Naive thymus-derived CD8-positive, alpha-beta T cell (primary cell): ENCODE data around the gene PRSS12. TPM values are rescaled to one million over a fixed set of nuclear protein-coding genes. Genes with fewer than 3 reads are reported as not detected.
"Not testable (repeated sequence)": the region's sequence is repeated elsewhere in the genome, so short reads cannot be mapped to it uniquely, and the experiment has no call there.

Experiments
- ATAC-seq, 2 donors: fragments of 150-1000 bp; cut with Tn5 transposase in 1 of 2; sonication (Bioruptor Pico), chemical (Tn5 transposase) in 1 of 2; 1 replicate in 1 of 2; 2 replicates in 1 of 2; pipeline ENCODE4 v1.10.0; 2021; ENCODE audit warnings: mild to moderate bottlenecking in 2 of 2, moderate library complexity in 2 of 2
- POLR2A ChIA-PET: fragments of 350-600 bp; sonication (Branson Sonifier 250); formaldehyde crosslinking; loops from one replicate; lab custom pipeline; 2021; ENCODE audit warnings: antibody characterized with exemption; lab: Charles Lee
- DNase-seq, 10 donors: peaks; one replicate each; pipeline versions ENCODE4 v3.0.0 to v3.0.0-alpha.2; 2020 to 2022
- H3K27ac Mint-ChIP-seq, 10 donors: one replicate each; pipeline ENCODE4 v1.8.0; 2020 to 2022; ENCODE audit warnings: mild to moderate bottlenecking in 10 of 10, mixed read lengths in 10 of 10, moderate library complexity in 4 of 10, inconsistent platforms in 1 of 10
- H3K27me3 Mint-ChIP-seq, 5 donors: one replicate each; pipeline ENCODE4 v1.8.0; 2021 to 2022; ENCODE audit warnings: mixed read lengths in 5 of 5
- H3K36me3 Mint-ChIP-seq, 3 donors: one replicate each; pipeline ENCODE4 v1.8.0; 2020 to 2022; ENCODE audit warnings: mixed read lengths in 3 of 3, mild to moderate bottlenecking in 2 of 3, inconsistent platforms in 1 of 3
- H3K4me1 Mint-ChIP-seq, 4 donors: one replicate each; pipeline ENCODE4 v1.8.0; 2021 to 2022; ENCODE audit warnings: mixed read lengths in 4 of 4
- H3K4me3 Mint-ChIP-seq, 10 donors: one replicate each; pipeline ENCODE4 v1.8.0; 2020 to 2022; ENCODE audit warnings: mild to moderate bottlenecking in 10 of 10, mixed read lengths in 10 of 10, moderate library complexity in 6 of 10, inconsistent platforms in 1 of 10
- H3K9me3 Mint-ChIP-seq, 9 donors: one replicate each; pipeline ENCODE4 v1.8.0; 2020 to 2022; ENCODE audit warnings: mixed read lengths in 9 of 9, mild to moderate bottlenecking in 3 of 9, inconsistent platforms in 1 of 9, moderate library complexity in 1 of 9
- polyA plus RNA-seq, 3 donors: library from polyadenylated mRNA; unstranded; fragments of 300-500 nt; fragmentation: Illumina TruSeq; gene quantifications; one replicate each; pipeline ENCODE4 v1.2.3, GENCODE V29; 2021
- total RNA-seq, 8 experiments: library from RNA in 2 of 8; stranded (reverse) in 2 of 8; gene quantifications; one replicate each; pipeline ENCODE4 v1.2.3 and lab custom pipeline; 2021 to 2026

Gene PRSS12
- total and polyA plus RNA-seq, 5 experiments from 2014 or later: 0.09 TPM; not detected in 4

- POLR2A ChIA-PET: no interaction called here
- Mint-ChIP-seq H3K27me3 (no peaks in the 10 kb centered on the region), H3K4me1 (peaks cover 27 to 59% (median 55%) of the 10 kb centered on the region in 4 donors), H3K36me3 (peaks cover 0 to 34% (median 4%) of the 10 kb centered on the region in 3 donors), H3K9me3 (no peaks in the 10 kb centered on the region), H3K4me3 (peak overlapping the region; percentile 90 to 98 (median 96)), H3K27ac (peak overlapping the region; percentile 96 to 100 (median 98))
- DNase-seq (peak; percentile 87 to 99 (median 97)), ATAC-seq (peak; percentile 93)
Measured at GRCh38 chr4:118278473-118279274, 74.1 kb downstream of the PRSS12 start.

GRCh38 chr4:118277243-118277642, 75.6 kb downstream of the PRSS12 start:
- H3K4me3 Mint-ChIP-seq: peak overlapping the region in 7 of 10 donors; percentile 11 to 60 (median 18)
- no peaks in the 10 kb centered on the region for H3K9me3 Mint-ChIP-seq
- POLR2A ChIA-PET: no interaction called here
- H3K27me3 Mint-ChIP-seq: no peaks in the 10 kb centered on the region
- H3K27ac Mint-ChIP-seq: peak overlapping the region; percentile 60 to 100 (median 96)
- H3K36me3 Mint-ChIP-seq: peaks cover 0 to 21% (median 4%) of the 10 kb centered on the region in 3 donors
- no peak for DNase-seq
- peaks cover 20 to 47% (median 42%) of the 10 kb centered on the region in 4 donors for H3K4me1 Mint-ChIP-seq
- no peak for ATAC-seq

- H3K4me1 Mint-ChIP-seq: peaks cover 19 to 40% (median 35%) of the 10 kb centered on the region in 4 donors
- H3K4me3 Mint-ChIP-seq: peak overlapping the region in 3 of 10 donors; percentile 6 to 33 (median 29)
- ATAC-seq (no peak), DNase-seq (no peak)
- POLR2A ChIA-PET: no interaction called here
- H3K27me3 Mint-ChIP-seq: no peaks in the 10 kb centered on the region
- H3K9me3 Mint-ChIP-seq: no peaks in the 10 kb centered on the region
- peaks cover 0 to 15% (median 4%) of the 10 kb centered on the region in 3 donors for H3K36me3 Mint-ChIP-seq
- H3K27ac Mint-ChIP-seq: peak overlapping the region in 5 of 10 donors; percentile 60 to 96 (median 73)
Measured at GRCh38 chr4:118276580-118276979, 76.2 kb downstream of the PRSS12 start.

- POLR2A ChIA-PET: interaction anchor here (0.8 kb wide), 1 partner anchor 318 kb away, joined by 5 read pairs; no protein-coding TSS in a partner anchor
- H3K9me3 Mint-ChIP-seq: no peaks in the 10 kb centered on the region
- H3K4me3 Mint-ChIP-seq: no peak overlapping the region
- H3K36me3 Mint-ChIP-seq: peaks cover 0 to 2% (median 0%) of the 10 kb centered on the region in 3 donors
- ATAC-seq (no peak), DNase-seq (no peak)
- H3K27me3 Mint-ChIP-seq: peaks cover 0 to 1% (median 0%) of the 10 kb centered on the region in 5 donors
- peaks cover 8 to 15% (median 11%) of the 10 kb centered on the region in 4 donors for H3K4me1 Mint-ChIP-seq
- no peak overlapping the region for H3K27ac Mint-ChIP-seq
Measured at GRCh38 chr4:118273642-118274041, 79.2 kb downstream of the PRSS12 start.

- DNase-seq: no peak
- H3K4me3 Mint-ChIP-seq: no peak overlapping the region
- H3K9me3 Mint-ChIP-seq: no peaks in the 10 kb centered on the region
- H3K27ac Mint-ChIP-seq: no peak overlapping the region
- H3K36me3 Mint-ChIP-seq: no peaks in the 10 kb centered on the region
- peaks cover 0 to 2% (median 0%) of the 10 kb centered on the region in 5 donors for H3K27me3 Mint-ChIP-seq
- H3K4me1 Mint-ChIP-seq: no peaks in the 10 kb centered on the region
- POLR2A ChIA-PET: no interaction called here
- no peak for ATAC-seq
Measured at GRCh38 chr4:118271788-118272187, 81.0 kb downstream of the PRSS12 start.

- Mint-ChIP-seq H3K4me3 (no peak overlapping the region), H3K27ac (no peak overlapping the region), H3K9me3 (no peaks in the 10 kb centered on the region), H3K27me3 (peaks cover 0 to 7% (median 0%) of the 10 kb centered on the region in 5 donors), H3K36me3 (no peaks in the 10 kb centered on the region), H3K4me1 (no peaks in the 10 kb centered on the region)
- peak in 1 of 2 donors; percentile 53 for ATAC-seq
- peak in 3 of 10 donors; percentile 43 to 47 (median 45) for DNase-seq
- POLR2A ChIA-PET: no interaction called here
Measured at GRCh38 chr4:118270492-118270891, 82.3 kb downstream of the PRSS12 start.

- POLR2A ChIA-PET: no interaction called here
- H3K36me3 Mint-ChIP-seq: no peaks in the 10 kb centered on the region
- no peak overlapping the region for H3K27ac Mint-ChIP-seq
- DNase-seq (no peak), ATAC-seq (no peak)
- peaks cover 0 to 15% (median 0%) of the 10 kb centered on the region in 5 donors for H3K27me3 Mint-ChIP-seq
- H3K4me3 Mint-ChIP-seq: no peak overlapping the region
- no peaks in the 10 kb centered on the region for H3K9me3 Mint-ChIP-seq
- peaks cover 0 to 2% (median 0%) of the 10 kb centered on the region in 4 donors for H3K4me1 Mint-ChIP-seq
Measured at GRCh38 chr4:118268780-118269179, 84.0 kb downstream of the PRSS12 start.

GRCh38 chr4:118266145-118266496, 86.7 kb downstream of the PRSS12 start:
- peak overlapping the region in 4 of 10 donors; percentile 3 to 78 (median 54) for H3K27ac Mint-ChIP-seq
- H3K9me3 Mint-ChIP-seq, ATAC-seq, POLR2A ChIA-PET, H3K36me3 Mint-ChIP-seq, DNase-seq, H3K4me1 Mint-ChIP-seq: not testable (repeated sequence)
- peaks cover 0 to 22% (median 2%) of the 10 kb centered on the region in 5 donors for H3K27me3 Mint-ChIP-seq
- peak overlapping the region; percentile 22 to 69 (median 56) for H3K4me3 Mint-ChIP-seq

GRCh38 chr4:118265312-118266144, 87.3 kb downstream of the PRSS12 start:
- peak overlapping the region; percentile 50 to 79 (median 70) for H3K4me3 Mint-ChIP-seq
- peaks cover 0 to 21% (median 2%) of the 10 kb centered on the region in 5 donors for H3K27me3 Mint-ChIP-seq
- POLR2A ChIA-PET: no interaction called here
- H3K36me3 Mint-ChIP-seq: no peaks in the 10 kb centered on the region
- DNase-seq: peak in 8 of 10 donors; percentile 1 to 65 (median 28)
- peak; percentile 68 to 81 for ATAC-seq
- peaks cover 0 to 2% (median 0%) of the 10 kb centered on the region in 4 donors for H3K4me1 Mint-ChIP-seq
- H3K27ac Mint-ChIP-seq: peak overlapping the region in 4 of 10 donors; percentile 3 to 72 (median 50)
- no peaks in the 10 kb centered on the region for H3K9me3 Mint-ChIP-seq

GRCh38 chr4:118264096-118264495, 88.7 kb downstream of the PRSS12 start:
- no peak for ATAC-seq
- H3K27me3 Mint-ChIP-seq: peaks cover 0 to 24% (median 2%) of the 10 kb centered on the region in 5 donors
- DNase-seq: no peak
- H3K4me3 Mint-ChIP-seq: peak overlapping the region in 7 of 10 donors; percentile 9 to 78 (median 64)
- H3K36me3 Mint-ChIP-seq: no peaks in the 10 kb centered on the region
- POLR2A ChIA-PET: no interaction called here
- H3K27ac Mint-ChIP-seq: peak overlapping the region in 2 of 10 donors; percentile 19 to 23
- H3K9me3 Mint-ChIP-seq: no peaks in the 10 kb centered on the region
- H3K4me1 Mint-ChIP-seq: peaks cover 0 to 2% (median 0%) of the 10 kb centered on the region in 4 donors

GRCh38 chr4:118260309-118260708, 92.5 kb downstream of the PRSS12 start:
- ATAC-seq (no peak), DNase-seq (no peak)
- Mint-ChIP-seq H3K4me1 (peaks cover 0 to 2% (median 0%) of the 10 kb centered on the region in 4 donors), H3K36me3 (no peaks in the 10 kb centered on the region), H3K27ac (no peak overlapping the region), H3K27me3 (peaks cover 0 to 18% (median 2%) of the 10 kb centered on the region in 5 donors), H3K4me3 (no peak overlapping the region), H3K9me3 (no peaks in the 10 kb centered on the region)
- POLR2A ChIA-PET: no interaction called here

- H3K36me3 Mint-ChIP-seq: no peaks in the 10 kb centered on the region
- peaks cover 0 to 13% (median 0%) of the 10 kb centered on the region in 5 donors for H3K27me3 Mint-ChIP-seq
- ATAC-seq (no peak), DNase-seq (no peak)
- POLR2A ChIA-PET: no interaction called here
- H3K4me1 Mint-ChIP-seq: peaks cover 0 to 2% (median 0%) of the 10 kb centered on the region in 4 donors
- peak overlapping the region in 2 of 10 donors; percentile 20 to 37 for H3K27ac Mint-ChIP-seq
- no peak overlapping the region for H3K4me3 Mint-ChIP-seq
- H3K9me3 Mint-ChIP-seq: no peaks in the 10 kb centered on the region
Measured at GRCh38 chr4:118259111-118259510, 93.7 kb downstream of the PRSS12 start.
